Motor neuron (in vitro differentiated cells): ENCODE data around the gene ARRDC3. TPM values are rescaled to one million over a fixed set of nuclear protein-coding genes. Genes with fewer than 3 reads are reported as not detected.

Experiments used
- ATAC-seq, 8 experiments: fragments of 200-7000 bp; cut with Tn5 transposase; replicated peaks in 6 of 8; 2 replicates each; pipeline ENCODE4 v1.8.0; 2021; ENCODE audit warnings: mild to moderate bottlenecking in 8 of 8, moderate library complexity in 8 of 8
- H3K27ac ChIP-seq, 2 donors: fragments of 250-450 bp; sonication (Bioruptor Pico); 2 replicates each; pipeline ENCODE4 v1.9.0; 2021; ENCODE audit warnings: antibody characterized with exemption in 2 of 2, mild to moderate bottlenecking in 2 of 2, moderate library complexity in 1 of 2
- H3K4me1 ChIP-seq, 2 donors: fragments of 250-450 bp; sonication (Bioruptor Pico); replicated peaks in 1 of 2; 2 replicates each; pipeline ENCODE4 v1.6.1; 2021; ENCODE audit warnings: antibody characterized with exemption in 2 of 2, mild to moderate bottlenecking in 2 of 2, moderate library complexity in 1 of 2
- H3K4me3 ChIP-seq, 5 donors: fragments of 250-450 bp; sonication (Bioruptor Pico); 2 replicates each; pipeline ENCODE4 v1.9.0; 2021; ENCODE audit warnings: antibody characterized with exemption in 5 of 5, mild to moderate bottlenecking in 5 of 5, moderate library complexity in 4 of 5
- WGBS, 10 experiments: fragments of 450-650 bp; shearing (Covaris generic); methylation state at CpG; one replicate each; pipeline ENCODE4 v1.0.0; 2022; 5-methylcytosine and 5-hydroxymethylcytosine counted together
- in situ Hi-C, 9 experiments: fragments of 400-800 bp; cut with MboI; loops; one replicate each; pipeline ENCODE4 v1.15.0; 2021; ENCODE audit warnings: low sequenced_read_pairs in 9 of 9, low pct_unique_long_range_greater_than_20kb in 2 of 9; ENCODE audit not compliant: unreplicated experiment in 9 of 9
- total RNA-seq, 8 experiments: library from RNA; unstranded; fragments of 300-600 nt; gene quantifications; 2 replicates each; pipeline versions ENCODE4 v1.2.3 to v1.2.4, GENCODE V29; 2022

Gene ARRDC3
- total RNA-seq, 8 experiments from 2014 or later: 31.5 to 316 (median 154) TPM

GRCh38 chr5:91381774-91382359 lies 1.2 kb downstream of the ARRDC3 start:
- H3K4me3 ChIP-seq: peak overlapping the region; percentile 61 to 86 (median 75)
- ATAC-seq: peak in 4 of 8 experiments; percentile 2 to 5 (median 3)
- WGBS, 10 experiments: 0 to 3% (median 0%) methylated on average over 4 to 8 of the region's 10 CpGs
- H3K27ac ChIP-seq: peak overlapping the region; percentile 92 to 95
- H3K4me1 ChIP-seq: peaks cover 0 to 3% of the 10 kb centered on the region in 2 donors
- in situ Hi-C loops: loop anchor here in 7 of 9 experiments (10.0 to 25.0 kb wide), 5 partner anchors 270 to 520 kb away; no protein-coding TSS in a partner anchor

GRCh38 chr5:91381239-91381773 lies 1.8 kb downstream of the ARRDC3 start:
- H3K4me3 ChIP-seq: peak overlapping the region; percentile 61 to 86 (median 75)
- ATAC-seq: no peak
- WGBS, 10 experiments: 0 to 6% (median 0%) methylated on average over 2 to 5 of the region's 6 CpGs; no CpG with 5 or more reads in 1 of the 10 experiments
- peaks cover 0 to 9% of the 10 kb centered on the region in 2 donors for H3K4me1 ChIP-seq
- in situ Hi-C loops: loop anchor here in 7 of 9 experiments (10.0 to 25.0 kb wide), 5 partner anchors 269 to 519 kb away; no protein-coding TSS in a partner anchor
- H3K27ac ChIP-seq: peak overlapping the region; percentile 92 to 95

- Histone ChIP-seq H3K27ac (peak overlapping the region; percentile 92 to 95), H3K4me1 (peaks cover 0 to 15% of the 10 kb centered on the region in 2 donors), H3K4me3 (peak overlapping the region; percentile 61 to 86 (median 75))
- WGBS, 10 experiments: 0 to 2% (median 0%) methylated on average over 2 to 10 of the region's 42 CpGs; no CpG with 5 or more reads in 6 of the 10 experiments
- peak; percentile 39 to 61 (median 57) for ATAC-seq
- in situ Hi-C loops: loop anchor here in 7 of 9 experiments (10.0 to 25.0 kb wide), 5 partner anchors 268 to 518 kb away; no protein-coding TSS in a partner anchor
These were observed 2.5 kb downstream of the ARRDC3 start for GRCh38 chr5:91380491-91381238.

GRCh38 chr5:91379914-91380490 lies 3.1 kb downstream of the ARRDC3 start:
- Histone ChIP-seq H3K27ac (peak overlapping the region; percentile 92 to 95), H3K4me1 (peaks cover under 1 to 22% of the 10 kb centered on the region in 2 donors), H3K4me3 (peak overlapping the region; percentile 61 to 86 (median 75))
- ATAC-seq: peak; percentile 47 to 76 (median 70)
- 0 to 2% (median 0%) methylated on average over 1 to 13 of the region's 65 CpGs; no CpG with 5 or more reads in 1 of the 10 experiments for WGBS, 10 experiments
- in situ Hi-C loops: loop anchor here in 7 of 9 experiments (10.0 to 25.0 kb wide), 5 partner anchors 268 to 518 kb away; no protein-coding TSS in a partner anchor

- WGBS, 10 experiments: 0 to 4% (median 1%) methylated on average over 8 to 12 of the region's 12 CpGs
- peaks cover 7 to 28% of the 10 kb centered on the region in 2 donors for H3K4me1 ChIP-seq
- H3K27ac ChIP-seq: peak overlapping the region; percentile 81 to 95
- H3K4me3 ChIP-seq: peak overlapping the region; percentile 61 to 86 (median 75)
- no peak for ATAC-seq
- in situ Hi-C loops: loop anchor here in 6 of 9 experiments (25.0 kb wide), 3 partner anchors 267 to 517 kb away; no protein-coding TSS in a partner anchor
These were observed 3.7 kb downstream of the ARRDC3 start for GRCh38 chr5:91379246-91379913.

- in situ Hi-C loops: loop anchor here in 6 of 9 experiments (25.0 kb wide), 3 partner anchors 266 to 516 kb away; no protein-coding TSS in a partner anchor
- no peak for ATAC-seq
- peak overlapping the region; percentile 61 to 86 (median 75) for H3K4me3 ChIP-seq
- peak overlapping the region; percentile 81 to 95 for H3K27ac ChIP-seq
- peaks cover 10 to 34% of the 10 kb centered on the region in 2 donors for H3K4me1 ChIP-seq
- 0 to 17% (median 8%) methylated on average over 1 to 5 of the region's 5 CpGs for WGBS, 10 experiments
These were observed 4.3 kb downstream of the ARRDC3 start for GRCh38 chr5:91378752-91379211.

- in situ Hi-C loops: loop anchor here in 7 of 9 experiments (25.0 kb wide), 3 partner anchors 263 to 513 kb away; no protein-coding TSS in a partner anchor
- no peak for ATAC-seq
- WGBS, 10 experiments: 73 to 100% (median 91%) methylated on average over 1 to 6 of the region's 6 CpGs; no CpG with 5 or more reads in 1 of the 10 experiments
- Histone ChIP-seq H3K4me3 (peak overlapping the region in 1 of 5 donors; percentile 10), H3K4me1 (peaks cover 31 to 72% of the 10 kb centered on the region in 2 donors), H3K27ac (no peak overlapping the region)
These were observed 8.1 kb downstream of the ARRDC3 start for GRCh38 chr5:91374893-91375520.

GRCh38 chr5:91373600-91373999 lies 9.5 kb downstream of the ARRDC3 start:
- peak in 3 of 8 experiments; percentile 21 to 57 (median 23) for ATAC-seq
- Histone ChIP-seq H3K4me1 (peaks cover 36 to 86% of the 10 kb centered on the region in 2 donors), H3K4me3 (no peak overlapping the region), H3K27ac (no peak overlapping the region)
- in situ Hi-C loops: loop anchor here in 2 of 9 experiments (25.0 kb wide), 1 partner anchor 261 kb away; no protein-coding TSS in a partner anchor
- 47 to 100% (median 77%) methylated on average over 3 to 5 of the region's 5 CpGs; no CpG with 5 or more reads in 1 of the 10 experiments for WGBS, 10 experiments

GRCh38 chr5:91373006-91373405 lies 10.1 kb downstream of the ARRDC3 start:
- H3K4me3 ChIP-seq: no peak overlapping the region
- WGBS, 10 experiments: 38 to 100% (median 100%) methylated on average over 1 of the region's 1 CpG; no CpG with 5 or more reads in 2 of the 10 experiments
- no peak overlapping the region for H3K27ac ChIP-seq
- H3K4me1 ChIP-seq: peaks cover 36 to 92% of the 10 kb centered on the region in 2 donors
- in situ Hi-C loops: loop anchor here in 2 of 9 experiments (25.0 kb wide), 1 partner anchor 261 kb away; no protein-coding TSS in a partner anchor
- ATAC-seq: no peak

- no peak for ATAC-seq
- Histone ChIP-seq H3K27ac (no peak overlapping the region), H3K4me1 (peaks cover 30 to 67% of the 10 kb centered on the region in 2 donors), H3K4me3 (no peak overlapping the region)
- in situ Hi-C loops: loop anchor here in 2 of 9 experiments (25.0 kb wide), 1 partner anchor 257 kb away; no protein-coding TSS in a partner anchor
- 33 to 89% (median 80%) methylated on average over 1 of the region's 1 CpG; no CpG with 5 or more reads in 5 of the 10 experiments for WGBS, 10 experiments
These were observed 13.6 kb downstream of the ARRDC3 start for GRCh38 chr5:91369480-91369879.
